Lung (tissue), 12 donors: Measurements from ENCODE around the gene CELF2. TPM values are rescaled to one million over a fixed set of nuclear protein-coding genes. Genes with fewer than 3 reads are reported as not detected.

ENCODE experiments used
- ATAC-seq: fragments of 200-7000 bp; cut with Tn5 transposase; one replicate; pipeline ENCODE4 v1.9.1; 2020; ENCODE audit warnings: moderate number of reproducible peaks; ENCODE audit not compliant: insufficient read depth, low FRiP score
- DNase-seq, 3 donors: peaks; one replicate each; pipeline ENCODE4 v3.0.0-alpha.2; 2013 to 2017
- H3K27ac ChIP-seq, 2 donors: one replicate each; pipeline ENCODE4 v1.5.1; 2013; ENCODE audit warnings: mild to moderate bottlenecking in 2 of 2, moderate library complexity in 2 of 2, control low read depth in 1 of 2, inconsistent platforms in 1 of 2, low read depth in 1 of 2, low read length in 1 of 2
- H3K27me3 ChIP-seq, 3 donors: one replicate each; pipeline ENCODE4 v1.5.1; 2013; ENCODE audit warnings: low read length in 2 of 3; ENCODE audit not compliant: control insufficient read depth in 3 of 3, insufficient read depth in 3 of 3
- H3K36me3 ChIP-seq, 4 donors: one replicate each; pipeline ENCODE4 v1.5.1; 2013; ENCODE audit warnings: low read length in 4 of 4, mild to moderate bottlenecking in 1 of 4, moderate library complexity in 1 of 4; ENCODE audit not compliant: control insufficient read depth in 4 of 4, insufficient read depth in 4 of 4
- H3K4me1 ChIP-seq, 5 donors: one replicate each; pipeline ENCODE4 v1.5.1; 2013; ENCODE audit warnings: low read length in 5 of 5, mild to moderate bottlenecking in 2 of 5, moderate library complexity in 1 of 5; ENCODE audit not compliant: control insufficient read depth in 5 of 5, insufficient read depth in 5 of 5
- H3K4me3 ChIP-seq: one replicate; pipeline ENCODE4 v1.5.1; 2013; ENCODE audit warnings: mild to moderate bottlenecking, control low read depth, moderate library complexity
- H3K9ac ChIP-seq, 2 donors: one replicate each; pipeline ENCODE4 v1.5.1; 2013; ENCODE audit warnings: low read length in 2 of 2, control low read depth in 1 of 2; ENCODE audit not compliant: insufficient read depth in 1 of 2
- H3K9me3 ChIP-seq, 4 donors: one replicate each; pipeline ENCODE4 v1.5.1; 2013; ENCODE audit warnings: low read length in 3 of 4, mild to moderate bottlenecking in 1 of 4, moderate library complexity in 1 of 4; ENCODE audit not compliant: control insufficient read depth in 4 of 4, insufficient read depth in 3 of 4
- CTCF ChIP-seq: IDR thresholded peaks from 2 replicates; pipeline ENCODE4 v1.5.1; 2012; ENCODE audit warnings: mild to moderate bottlenecking; ENCODE audit errors: control extremely low read depth, extremely low read depth
- WGBS, 2 donors: extraction: QIAGEN DNeasy Blood & Tissue Kit; methylation state at CpG; one replicate each; pipeline ENCODE4 v1.1.7; 2013; 5-methylcytosine and 5-hydroxymethylcytosine counted together
- polyA plus RNA-seq, 2 donors: library from polyadenylated mRNA; stranded (reverse); fragments of 200-250 nt; gene quantifications; one replicate each; pipeline ENCODE4 v1.2.1, GENCODE V29; 2013
- total RNA-seq, 2 donors: library from RNA; depleted of rRNA in 1 of 2; stranded (reverse); fragments of >200 nt in 1 of 2; gene quantifications; one replicate each; pipeline ENCODE4 v1.2.1, GENCODE V29; 2014 to 2021
- donor health status: control.
- donor health status: control.
- donor health status: Bipolar disorder and iron deficiency.
- donor health status: healthy.
- donor health status: DM: yes; HTN: yes; CAD: no.

CELF2 gene
- total and polyA plus RNA-seq, 4 donors, result 13.6 to 115 (median 63.7) TPM

DNA sequence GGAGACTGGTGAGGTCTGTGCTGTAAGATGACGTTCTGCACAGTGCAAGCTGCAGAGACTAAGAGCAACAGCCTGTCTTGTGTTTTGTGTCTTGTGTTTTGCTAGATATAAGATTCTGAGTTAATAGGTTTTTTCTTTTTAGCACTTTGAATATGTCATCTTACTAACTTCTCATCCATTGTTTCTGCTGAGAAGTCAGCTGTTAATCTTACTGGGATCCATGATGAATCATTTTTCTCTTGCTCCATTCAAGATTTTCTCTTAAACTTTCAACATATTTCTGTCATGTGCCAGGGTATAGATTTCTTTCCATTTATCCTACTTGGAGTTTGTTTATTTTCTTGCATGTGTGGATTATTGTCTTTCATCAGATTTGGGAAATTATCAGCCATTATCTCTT is 290.3 kb downstream of the CELF2 start:
- no peak for TF ChIP-seq CTCF
- no peaks in the 10 kb centered on the region for H3K4me1 ChIP-seq
- DNase-seq (no peak), ATAC-seq (no peak)
- H3K27ac ChIP-seq, result no peak overlapping the region
- no peak overlapping the region for H3K9ac ChIP-seq
- H3K4me3 ChIP-seq, result no peak overlapping the region
- H3K9me3 ChIP-seq, result peaks cover 0 to 10% (median 4%) of the 10 kb centered on the region in 4 donors
- H3K27me3 ChIP-seq, result no peaks in the 10 kb centered on the region
- WGBS, 2 donors, result 91 to 94% methylated on average over 1 of the region's 1 CpG
- peaks cover 2 to 36% (median 23%) of the 10 kb centered on the region in 4 donors for H3K36me3 ChIP-seq

GRCh38 chr10:11311027-11311426 is 293.4 kb downstream of the CELF2 start:
- no peak overlapping the region for H3K9ac ChIP-seq
- H3K27ac ChIP-seq, result no peak overlapping the region
- peaks cover 0 to 12% (median 3%) of the 10 kb centered on the region in 4 donors for H3K9me3 ChIP-seq
- TF ChIP-seq CTCF, result no peak
- ATAC-seq, result no peak
- 83% methylated on average over 2 of the region's 2 CpGs for WGBS, 2 donors
- no peak for DNase-seq
- H3K27me3 ChIP-seq, result no peaks in the 10 kb centered on the region
- H3K36me3 ChIP-seq, result peaks cover 4 to 42% (median 22%) of the 10 kb centered on the region in 4 donors
- H3K4me3 ChIP-seq, result no peak overlapping the region
- no peaks in the 10 kb centered on the region for H3K4me1 ChIP-seq

- 86 to 97% methylated on average over 1 of the region's 1 CpG for WGBS, 2 donors
- ATAC-seq (no peak), DNase-seq (no peak)
- Histone ChIP-seq H3K27me3 (no peaks in the 10 kb centered on the region), H3K4me3 (no peak overlapping the region), H3K4me1 (no peaks in the 10 kb centered on the region), H3K27ac (no peak overlapping the region), H3K36me3 (peaks cover 4 to 43% (median 18%) of the 10 kb centered on the region in 4 donors), H3K9ac (no peak overlapping the region), H3K9me3 (peaks cover 0 to 4% (median 2%) of the 10 kb centered on the region in 4 donors)
- TF ChIP-seq CTCF, result no peak
Measured at GRCh38 chr10:11313463-11313862, 295.8 kb downstream of the CELF2 start.
